SU-DHL-6 (cell line): ENCODE data around the gene RALY.

ENCODE experiments used
- EZH2phosphoT487 ChIP-seq: fragments of 200-600 bp; sonication (generic), shearing (Covaris generic); conservative IDR thresholded peaks from 2 replicates; pipeline ENCODE4 v1.6.1; 2018; ENCODE audit warnings: mild to moderate bottlenecking, antibody characterized with exemption, low read length, moderate library complexity, mixed read lengths
- TF ChIP-seq, protein P1 (sequence below): fragments of 200-600 bp; sonication (generic); IDR thresholded peaks from one replicate; pipeline ENCODE4 v1.5.1; 2017; ENCODE audit warnings: antibody characterized with exemption, mild to moderate bottlenecking, low read length, moderate library complexity; ENCODE audit not compliant: insufficient read depth, poor library complexity, severe bottlenecking

DNA sequence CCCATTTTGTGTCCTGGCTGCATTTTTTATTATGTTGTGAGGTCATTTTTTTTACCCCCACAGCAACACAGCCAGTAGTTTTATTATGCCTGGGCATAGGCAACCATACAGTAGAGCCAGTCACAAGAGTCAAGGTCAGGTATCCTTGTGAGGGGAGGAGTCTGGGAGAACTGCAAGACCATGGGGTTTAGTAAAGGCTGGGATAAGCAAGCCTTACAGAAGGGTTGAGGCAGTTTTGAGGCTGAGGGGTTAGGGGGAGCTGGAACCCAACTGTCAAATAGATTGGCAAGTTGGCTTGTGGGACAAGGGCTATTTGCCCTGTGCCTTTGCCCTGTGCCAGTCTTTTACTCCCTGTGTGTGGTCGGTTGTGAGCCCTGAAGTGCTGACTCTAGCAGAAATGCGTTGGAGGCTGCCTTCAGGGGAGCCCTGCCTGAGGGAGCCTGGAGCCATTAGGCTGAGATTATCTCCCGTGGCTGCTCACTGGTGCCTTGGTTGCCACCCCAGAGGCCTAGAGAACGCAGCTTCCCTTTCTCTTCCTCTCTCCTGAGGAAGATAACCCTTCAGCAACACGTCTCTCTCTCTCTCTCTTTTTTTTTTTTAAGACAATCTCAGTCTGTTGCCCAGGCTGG lies 31.1 kb downstream of the RALY start:
- TF ChIP-seq, protein P1, sequence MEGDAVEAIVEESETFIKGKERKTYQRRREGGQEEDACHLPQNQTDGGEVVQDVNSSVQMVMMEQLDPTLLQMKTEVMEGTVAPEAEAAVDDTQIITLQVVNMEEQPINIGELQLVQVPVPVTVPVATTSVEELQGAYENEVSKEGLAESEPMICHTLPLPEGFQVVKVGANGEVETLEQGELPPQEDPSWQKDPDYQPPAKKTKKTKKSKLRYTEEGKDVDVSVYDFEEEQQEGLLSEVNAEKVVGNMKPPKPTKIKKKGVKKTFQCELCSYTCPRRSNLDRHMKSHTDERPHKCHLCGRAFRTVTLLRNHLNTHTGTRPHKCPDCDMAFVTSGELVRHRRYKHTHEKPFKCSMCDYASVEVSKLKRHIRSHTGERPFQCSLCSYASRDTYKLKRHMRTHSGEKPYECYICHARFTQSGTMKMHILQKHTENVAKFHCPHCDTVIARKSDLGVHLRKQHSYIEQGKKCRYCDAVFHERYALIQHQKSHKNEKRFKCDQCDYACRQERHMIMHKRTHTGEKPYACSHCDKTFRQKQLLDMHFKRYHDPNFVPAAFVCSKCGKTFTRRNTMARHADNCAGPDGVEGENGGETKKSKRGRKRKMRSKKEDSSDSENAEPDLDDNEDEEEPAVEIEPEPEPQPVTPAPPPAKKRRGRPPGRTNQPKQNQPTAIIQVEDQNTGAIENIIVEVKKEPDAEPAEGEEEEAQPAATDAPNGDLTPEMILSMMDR = no peak
- TF ChIP-seq EZH2phosphoT487 = no peak
